RWPE2 (cell line): ENCODE results near the gene HSDL1.

Source experiments
- ATAC-seq: fragments of 200-7000 bp; cut with Tn5 transposase; 3 replicates; pipeline ENCODE4 v1.9.1; 2021; ENCODE audit warnings: low read depth
- DNase-seq: peaks from one replicate; pipeline ENCODE4 v3.0.0-alpha.2; 2020; ENCODE audit warnings: low spot score
- H3K27ac ChIP-seq: fragments of 450-650 bp; 2 replicates; pipeline ENCODE4 v1.5.1; 2017; ENCODE audit warnings: mild to moderate bottlenecking; ENCODE audit not compliant: poor library complexity, severe bottlenecking
- H3K27me3 ChIP-seq: fragments of 250-450 bp; sonication (Bioruptor Pico); 2 replicates; pipeline ENCODE4 v1.5.1; 2021; ENCODE audit warnings: mild to moderate bottlenecking, moderate library complexity; ENCODE audit not compliant: insufficient read depth, poor library complexity, severe bottlenecking
- H3K36me3 ChIP-seq: fragments of 250-450 bp; sonication (Bioruptor Pico); 2 replicates; pipeline ENCODE4 v1.5.1; 2020; ENCODE audit warnings: low read depth, mild to moderate bottlenecking, moderate library complexity
- H3K4me1 ChIP-seq: fragments of 250-450 bp; sonication (Bioruptor Pico); 2 replicates; pipeline ENCODE4 v1.5.1; 2021; ENCODE audit warnings: mild to moderate bottlenecking, moderate library complexity; ENCODE audit not compliant: insufficient read depth, poor library complexity, severe bottlenecking
- H3K4me3 ChIP-seq: fragments of 250-450 bp; sonication (Bioruptor Pico); 2 replicates; pipeline ENCODE4 v1.5.1; 2021; ENCODE audit warnings: mild to moderate bottlenecking, moderate library complexity; ENCODE audit not compliant: severe bottlenecking
- H3K9me3 ChIP-seq: fragments of 250-450 bp; sonication (Bioruptor Pico); 2 replicates; pipeline ENCODE4 v1.5.1; 2021; ENCODE audit warnings: mild to moderate bottlenecking, moderate library complexity; ENCODE audit not compliant: severe bottlenecking
- TF ChIP-seq, protein P1 (sequence below): fragments of 450-650 bp; IDR thresholded peaks from one replicate; pipeline ENCODE4 v1.5.1; 2017; ENCODE audit warnings: mild to moderate bottlenecking, moderate library complexity; ENCODE audit not compliant: poor library complexity, severe bottlenecking

The HSDL1 gene

GRCh38 chr16:84169765-84170310 is 24.9 kb upstream of the HSDL1 start:
- no peaks in the 10 kb centered on the region for H3K4me1 ChIP-seq
- TF ChIP-seq, protein P1, sequence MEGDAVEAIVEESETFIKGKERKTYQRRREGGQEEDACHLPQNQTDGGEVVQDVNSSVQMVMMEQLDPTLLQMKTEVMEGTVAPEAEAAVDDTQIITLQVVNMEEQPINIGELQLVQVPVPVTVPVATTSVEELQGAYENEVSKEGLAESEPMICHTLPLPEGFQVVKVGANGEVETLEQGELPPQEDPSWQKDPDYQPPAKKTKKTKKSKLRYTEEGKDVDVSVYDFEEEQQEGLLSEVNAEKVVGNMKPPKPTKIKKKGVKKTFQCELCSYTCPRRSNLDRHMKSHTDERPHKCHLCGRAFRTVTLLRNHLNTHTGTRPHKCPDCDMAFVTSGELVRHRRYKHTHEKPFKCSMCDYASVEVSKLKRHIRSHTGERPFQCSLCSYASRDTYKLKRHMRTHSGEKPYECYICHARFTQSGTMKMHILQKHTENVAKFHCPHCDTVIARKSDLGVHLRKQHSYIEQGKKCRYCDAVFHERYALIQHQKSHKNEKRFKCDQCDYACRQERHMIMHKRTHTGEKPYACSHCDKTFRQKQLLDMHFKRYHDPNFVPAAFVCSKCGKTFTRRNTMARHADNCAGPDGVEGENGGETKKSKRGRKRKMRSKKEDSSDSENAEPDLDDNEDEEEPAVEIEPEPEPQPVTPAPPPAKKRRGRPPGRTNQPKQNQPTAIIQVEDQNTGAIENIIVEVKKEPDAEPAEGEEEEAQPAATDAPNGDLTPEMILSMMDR: no peak

GRCh38 chr16:84166796-84167695 is 22.1 kb upstream of the HSDL1 start:
- Histone ChIP-seq H3K27me3 (no peaks in the 10 kb centered on the region), H3K27ac (no peak overlapping the region), H3K9me3 (no peaks in the 10 kb centered on the region), H3K4me3 (no peak overlapping the region), H3K36me3 (no peaks in the 10 kb centered on the region), H3K4me1 (no peaks in the 10 kb centered on the region)
- TF ChIP-seq, protein P1: no peak
- DNase-seq (no peak), ATAC-seq (no peak)

More at GRCh38 chr16:84169765-84170310, 24.9 kb upstream of the HSDL1 start:
- Histone ChIP-seq H3K27ac (no peak overlapping the region), H3K27me3 (no peaks in the 10 kb centered on the region), H3K9me3 (no peaks in the 10 kb centered on the region), H3K4me3 (no peak overlapping the region), H3K36me3 (no peaks in the 10 kb centered on the region)
- DNase-seq (no peak), ATAC-seq (no peak)

DNA sequence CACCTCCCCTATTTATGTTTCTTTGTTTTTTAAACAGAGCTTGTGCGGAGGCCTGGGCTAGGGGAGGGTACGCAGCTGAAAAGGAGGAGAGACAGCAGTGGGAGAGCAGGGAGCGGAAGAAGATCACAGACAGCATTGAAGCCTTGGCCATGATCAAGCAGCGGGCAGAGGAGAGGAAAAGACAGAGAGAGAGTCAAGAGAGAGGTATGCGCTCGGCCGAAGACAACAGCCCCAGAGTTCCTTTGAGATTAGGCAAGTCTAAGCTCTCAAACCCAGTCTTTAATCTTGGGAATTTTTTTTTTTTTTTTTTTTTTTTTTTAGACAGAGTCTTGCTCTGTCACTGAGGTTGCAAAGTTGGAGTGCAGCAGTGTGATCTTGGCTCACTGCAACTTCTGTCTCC is 20.8 kb upstream of the HSDL1 start:
- Histone ChIP-seq H3K27ac (no peak overlapping the region), H3K4me1 (no peaks in the 10 kb centered on the region), H3K36me3 (no peaks in the 10 kb centered on the region), H3K4me3 (no peak overlapping the region), H3K27me3 (no peaks in the 10 kb centered on the region), H3K9me3 (no peaks in the 10 kb centered on the region)
- no peak for ATAC-seq
- no peak for DNase-seq
- TF ChIP-seq, protein P1: no peak

GRCh38 chr16:84161801-84162200 is 16.8 kb upstream of the HSDL1 start:
- DNase-seq (no peak), ATAC-seq (no peak)
- TF ChIP-seq, protein P1: no peak
- Histone ChIP-seq H3K9me3 (no peaks in the 10 kb centered on the region), H3K36me3 (no peaks in the 10 kb centered on the region), H3K27ac (no peak overlapping the region), H3K4me1 (no peaks in the 10 kb centered on the region), H3K27me3 (no peaks in the 10 kb centered on the region), H3K4me3 (no peak overlapping the region)

DNA sequence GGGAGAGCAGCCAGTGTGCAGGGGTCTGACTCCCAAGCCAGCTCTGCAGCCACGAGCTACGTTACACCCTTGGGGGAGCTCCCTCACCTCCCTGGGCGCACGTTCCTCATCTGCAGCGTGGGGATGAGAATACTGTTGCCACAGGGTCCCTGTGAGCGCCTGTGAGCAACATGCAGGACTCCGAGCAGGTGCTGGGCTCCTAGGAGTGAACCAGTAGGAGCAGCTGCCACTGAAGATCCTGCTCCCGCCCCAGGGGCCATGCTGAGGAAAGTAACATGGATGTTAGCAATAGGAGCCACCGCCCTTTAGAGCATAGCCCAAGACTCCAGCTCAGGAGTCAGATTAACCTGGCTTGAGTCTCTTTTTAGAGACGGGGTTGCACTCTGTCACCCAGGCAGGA is 16.1 kb upstream of the HSDL1 start:
- H3K4me3 ChIP-seq: no peak overlapping the region
- H3K27ac ChIP-seq: no peak overlapping the region
- peaks cover under 1% of the 10 kb centered on the region for H3K9me3 ChIP-seq
- H3K4me1 ChIP-seq: no peaks in the 10 kb centered on the region
- TF ChIP-seq, protein P1: no peak
- no peaks in the 10 kb centered on the region for H3K27me3 ChIP-seq
- ATAC-seq: no peak
- no peak for DNase-seq
- no peaks in the 10 kb centered on the region for H3K36me3 ChIP-seq
